Inferior parietal cortex (tissue), 1 donor: ENCODE results near the gene PLCD1.

Experiments
- DNase-seq: peaks from one replicate; pipeline ENCODE4 v3.0.0-alpha.2; 2016; ENCODE audit errors: extremely low spot score

The PLCD1 gene

GRCh38 chr3:38016847-38017444 is 12.5 kb downstream of the PLCD1 start:
- no peak for DNase-seq

DNA sequence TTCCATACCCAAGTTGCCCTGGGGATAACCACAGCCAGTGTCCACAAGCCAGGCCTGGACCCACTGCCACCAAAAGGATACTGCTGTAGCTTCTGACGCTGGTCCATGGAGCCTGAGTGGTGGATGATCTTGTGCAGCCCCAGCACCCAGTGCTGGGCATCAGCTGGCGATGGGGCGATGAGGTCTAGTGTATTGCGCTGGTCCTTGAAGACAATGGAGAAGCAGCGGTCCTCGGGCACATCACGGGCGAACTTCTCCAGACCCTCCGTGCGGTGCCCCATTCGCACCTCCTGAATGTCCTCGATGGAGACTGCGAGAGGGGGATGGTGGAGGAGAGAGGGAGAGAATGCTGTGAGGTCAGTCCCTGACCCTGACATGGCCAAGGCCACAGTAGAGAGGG is 13.0 kb downstream of the PLCD1 start:
- no peak for DNase-seq

- no peak for DNase-seq
Observed at GRCh38 chr3:38015984-38016383, 13.5 kb downstream of the PLCD1 start.

DNA sequence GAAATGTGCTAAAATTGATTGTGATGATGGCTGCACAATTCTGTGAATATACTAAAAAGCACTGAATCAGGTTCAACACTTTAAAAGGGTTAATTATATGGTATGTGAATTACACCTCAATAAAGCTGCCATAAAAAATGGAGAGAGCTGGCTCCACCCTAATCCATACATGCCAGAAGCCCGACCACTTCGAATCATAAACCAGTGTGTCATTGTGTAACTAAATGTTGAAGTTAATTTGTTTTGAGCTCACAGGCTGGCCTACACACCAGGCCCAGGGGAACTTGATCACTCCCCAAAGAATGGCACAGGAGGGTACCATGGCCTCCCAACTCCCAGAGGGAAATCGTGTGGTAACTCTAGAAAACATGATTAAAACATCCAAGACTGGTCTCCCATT is 14.0 kb downstream of the PLCD1 start:
- DNase-seq = no peak

DNA sequence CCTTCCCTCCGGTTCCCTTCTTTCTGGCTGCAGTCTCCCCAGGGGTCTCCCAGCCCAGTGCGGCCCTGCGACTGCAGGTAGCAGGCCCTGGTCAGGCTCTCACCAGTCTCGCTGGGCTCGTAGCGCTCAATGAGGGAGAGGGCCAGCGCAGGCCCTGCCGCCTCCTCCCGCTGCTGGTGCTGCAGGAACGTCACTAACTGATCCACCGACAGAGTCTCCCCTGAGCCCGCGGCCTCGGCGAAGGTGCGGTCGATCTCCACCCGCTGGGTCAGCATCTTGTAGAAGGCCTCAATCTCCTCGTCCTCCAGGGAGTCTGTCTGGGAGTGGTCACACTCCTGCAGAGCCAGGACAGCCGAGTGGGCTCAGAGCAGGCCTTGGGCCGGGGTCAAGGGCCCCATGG is 18.3 kb downstream of the PLCD1 start:
- DNase-seq = no peak

DNA sequence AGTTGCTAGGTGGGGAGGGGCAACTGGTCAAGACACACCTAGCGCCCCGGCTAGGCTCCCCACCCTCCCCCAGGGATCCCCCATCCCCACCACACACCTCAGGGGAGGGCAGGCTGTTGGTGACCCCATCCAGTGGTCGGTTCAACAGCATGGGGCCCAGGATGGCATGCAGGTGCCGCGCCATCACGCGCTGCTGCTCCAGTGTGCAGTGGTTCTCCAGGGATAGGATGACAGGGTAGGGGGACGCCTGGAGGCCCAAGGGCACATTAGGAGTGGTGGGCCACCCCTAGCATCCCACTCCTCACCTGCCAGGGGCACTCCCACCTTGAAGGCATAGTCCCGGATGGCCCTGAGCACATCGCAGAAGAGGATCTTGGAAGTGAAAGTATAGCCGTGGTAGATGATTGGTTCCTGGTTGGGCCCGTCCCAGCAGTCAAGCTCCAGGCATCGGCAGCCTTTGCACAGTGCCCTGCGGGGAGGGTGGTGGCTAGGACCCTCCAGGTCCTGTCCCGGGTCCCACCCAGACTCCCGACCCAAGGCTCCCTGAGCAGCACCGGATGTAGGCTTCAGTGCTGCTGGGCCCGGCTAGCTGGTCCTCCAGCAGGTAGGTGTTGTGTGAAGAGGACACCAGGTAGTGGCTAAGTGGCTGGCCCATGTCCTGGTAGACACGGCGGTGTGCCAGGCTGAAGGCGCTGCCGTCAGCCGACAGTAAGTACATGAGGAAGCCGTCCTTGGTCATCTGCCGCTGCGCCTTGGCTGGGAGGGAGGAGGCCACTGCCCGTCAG is 19.4 kb downstream of the PLCD1 start:
- no peak for DNase-seq

- no peak for DNase-seq
Observed at GRCh38 chr3:38008971-38009580, 20.4 kb downstream of the PLCD1 start.

GRCh38 chr3:38008191-38008701 is 21.2 kb downstream of the PLCD1 start:
- DNase-seq = no peak

- DNase-seq = no peak
Observed at GRCh38 chr3:38007754-38008090, 21.7 kb downstream of the PLCD1 start.

GRCh38 chr3:38006445-38006995 is 22.9 kb downstream of the PLCD1 start:
- no peak for DNase-seq

DNA sequence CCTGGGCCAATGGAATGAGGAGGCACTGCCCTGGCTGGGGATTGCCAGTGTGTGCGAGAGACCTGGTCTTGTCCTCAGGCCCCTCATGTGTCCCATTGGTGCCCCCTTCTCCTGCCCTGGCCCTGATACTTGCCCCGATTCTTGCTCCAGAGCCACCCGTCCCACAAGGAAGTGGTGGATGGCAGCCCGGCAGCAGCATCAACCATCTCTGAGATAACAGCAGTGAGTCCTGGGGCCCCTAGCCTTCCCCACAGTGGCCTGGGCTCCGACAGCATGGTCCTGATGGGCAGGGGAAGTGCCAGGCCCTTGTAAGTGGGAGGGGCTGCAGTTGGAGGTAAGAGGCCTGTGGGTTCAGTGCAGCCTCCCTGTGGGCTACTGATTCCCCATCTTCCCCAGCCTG is 23.4 kb downstream of the PLCD1 start:
- DNase-seq = no peak

DNA sequence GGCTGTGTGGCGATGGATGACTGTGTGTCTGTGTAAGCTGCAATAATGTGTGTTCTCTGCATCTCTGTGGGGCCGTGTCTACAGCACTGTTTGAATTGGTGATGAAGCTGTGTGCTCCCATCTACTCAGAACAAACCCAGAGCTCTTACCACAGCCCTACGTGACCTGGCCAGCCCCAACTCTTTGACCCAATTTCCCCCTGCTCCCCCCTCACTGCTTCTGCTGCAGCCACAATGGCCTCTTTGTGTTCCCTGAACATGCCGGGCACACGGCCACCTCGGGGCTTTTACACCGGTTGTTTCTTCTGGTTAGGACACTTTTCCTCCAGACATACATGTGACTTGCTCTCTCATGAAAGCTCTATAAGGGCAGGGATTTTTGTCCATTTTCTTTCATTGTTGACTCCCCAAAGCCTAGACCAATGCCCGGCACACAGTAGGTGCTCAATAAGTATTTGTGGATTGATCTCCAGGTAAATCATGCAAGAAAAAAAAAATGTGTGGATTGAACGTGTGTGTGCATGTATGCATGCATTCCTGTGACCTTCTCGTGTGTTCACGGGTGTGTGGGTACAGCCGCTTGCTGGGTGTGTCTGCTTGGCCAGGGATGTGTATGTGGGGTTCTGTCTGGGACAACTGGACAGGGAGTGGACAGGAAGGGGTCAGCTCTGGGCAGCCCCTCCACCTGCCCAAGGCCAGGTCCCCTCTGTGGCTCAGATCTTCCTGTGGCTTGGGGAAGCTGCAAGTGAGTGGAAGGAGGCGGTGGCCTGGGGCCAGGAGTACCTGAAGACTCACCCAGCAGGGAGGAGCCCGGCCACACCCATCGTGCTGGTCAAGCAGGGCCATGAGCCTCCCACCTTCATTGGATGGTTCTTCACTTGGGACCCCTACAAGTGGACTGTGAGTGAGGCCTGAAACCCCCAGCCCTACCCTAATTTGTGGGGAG is 24.1 kb downstream of the PLCD1 start:
- peak; percentile 86 for DNase-seq

GRCh38 chr3:38004415-38005075 is 24.9 kb downstream of the PLCD1 start:
- peak; percentile 87 for DNase-seq

- DNase-seq = no peak
Observed at GRCh38 chr3:38003817-38004414, 25.5 kb downstream of the PLCD1 start.

GRCh38 chr3:38003371-38003816 is 26.0 kb downstream of the PLCD1 start:
- peak; percentile 81 for DNase-seq

GRCh38 chr3:38002940-38003339 is 26.5 kb downstream of the PLCD1 start:
- DNase-seq = no peak

DNA sequence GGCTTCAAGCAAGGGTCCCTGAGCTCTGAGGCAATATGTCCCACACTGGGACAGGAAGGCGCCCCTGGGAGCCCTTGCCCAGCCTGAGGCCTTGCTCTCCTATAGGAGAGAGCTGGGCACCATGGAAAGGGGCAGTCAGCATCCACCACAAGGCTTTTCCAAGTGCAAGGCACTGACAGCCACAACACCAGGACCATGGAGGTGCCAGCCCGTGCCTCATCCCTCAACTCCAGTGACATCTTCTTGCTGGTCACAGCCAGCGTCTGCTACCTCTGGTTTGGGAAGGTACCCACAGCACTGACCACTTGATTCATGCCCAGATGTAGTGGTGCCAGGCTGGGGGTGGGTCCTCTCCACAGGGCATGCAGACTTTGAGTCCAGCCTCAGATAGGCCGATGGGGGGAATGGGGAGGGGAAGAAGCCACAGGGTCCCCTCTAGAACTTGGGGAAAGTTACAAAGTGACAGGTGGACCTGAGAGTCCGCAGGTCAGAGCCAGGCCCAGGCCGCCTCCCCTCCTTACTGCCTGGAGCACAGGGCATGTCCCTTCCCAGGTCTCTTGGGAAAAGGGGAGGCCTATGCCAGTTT is 27.1 kb downstream of the PLCD1 start:
- DNase-seq = no peak

- DNase-seq = no peak
Observed at GRCh38 chr3:38001456-38002081, 27.9 kb downstream of the PLCD1 start.

DNA sequence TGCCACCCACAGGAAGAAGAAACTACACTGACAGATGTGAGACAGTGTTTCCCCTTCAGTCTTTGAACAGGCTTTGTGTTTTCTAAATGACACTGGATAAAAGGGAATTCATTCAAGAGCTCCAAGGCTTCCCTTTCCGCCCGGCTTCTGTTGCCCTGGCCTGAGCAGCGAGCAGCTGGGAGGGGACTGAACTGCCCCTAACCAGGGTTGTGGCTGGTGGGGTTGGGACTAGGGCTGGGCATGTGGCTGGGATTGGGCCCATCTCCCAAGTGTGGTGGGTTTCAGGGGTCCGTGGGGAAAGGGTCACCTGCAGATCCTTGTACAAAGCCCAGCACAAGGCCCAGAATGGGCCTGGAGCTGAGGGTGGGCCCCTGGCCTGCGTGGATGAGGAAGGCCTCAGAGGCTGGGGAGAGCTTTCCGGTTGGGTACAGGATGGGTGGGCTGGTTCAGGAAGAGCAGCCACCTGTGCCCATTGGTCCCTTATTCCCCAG is 28.4 kb downstream of the PLCD1 start:
- DNase-seq = no peak
